Ascending aorta (tissue), 2 donors: ENCODE results near the gene PRKG2. TPM values are rescaled to one million over a fixed set of nuclear protein-coding genes. Genes with fewer than 3 reads are reported as not detected.

Experiments used
- DNase-seq, 2 donors: peaks; one replicate each; pipeline ENCODE4 v3.0.0-alpha.2; 2019; ENCODE audit warnings: low spot score in 2 of 2
- H3K27ac ChIP-seq, 2 donors: fragments of 200-600 bp; sonication (generic); one replicate each; pipeline ENCODE4 v1.5.1; 2016 to 2017; ENCODE audit warnings: mild to moderate bottlenecking in 1 of 2
- H3K27me3 ChIP-seq: fragments of 200-600 bp; sonication (generic); one replicate; pipeline ENCODE4 v1.5.1; 2017
- H3K36me3 ChIP-seq, 2 donors: fragments of 200-600 bp; sonication (generic); one replicate each; pipeline ENCODE4 v1.5.1; 2016
- H3K4me1 ChIP-seq, 2 donors: fragments of 200-600 bp; sonication (generic); one replicate each; pipeline ENCODE4 v1.5.1; 2016 to 2017; ENCODE audit warnings: mild to moderate bottlenecking in 1 of 2
- H3K4me3 ChIP-seq, 2 donors: fragments of 200-600 bp; sonication (generic); one replicate each; pipeline ENCODE4 v1.5.1; 2016 to 2017; ENCODE audit warnings: mild to moderate bottlenecking in 1 of 2
- H3K9me3 ChIP-seq, 2 donors: fragments of 200-600 bp; sonication (generic); one replicate each; pipeline ENCODE4 v1.5.1; 2016
- intact Hi-C: fragments of 100-400 bp; cut with DNase I; formaldehyde crosslinking; loops from one replicate; pipeline ENCODE4 v1.15.1; 2023
- total RNA-seq: library from RNA; depleted of rRNA; stranded (reverse); fragments of >200 nt; gene quantifications from one replicate; pipeline ENCODE4 v1.1.0, GENCODE V29; 2016
- TF ChIP-seq, protein P1 (sequence below), 3 experiments: fragments of 200-600 bp in 2 of 3; fragments of 450-650 bp in 1 of 3; sonication (generic) in 2 of 3; IDR thresholded peaks; one replicate each; pipeline ENCODE4 v1.5.1; 2016 to 2019; ENCODE audit warnings: antibody characterized with exemption in 3 of 3, mild to moderate bottlenecking in 1 of 3, moderate library complexity in 1 of 3

Gene PRKG2
- total RNA-seq, 1 donor from 2014 or later = not detected

DNA sequence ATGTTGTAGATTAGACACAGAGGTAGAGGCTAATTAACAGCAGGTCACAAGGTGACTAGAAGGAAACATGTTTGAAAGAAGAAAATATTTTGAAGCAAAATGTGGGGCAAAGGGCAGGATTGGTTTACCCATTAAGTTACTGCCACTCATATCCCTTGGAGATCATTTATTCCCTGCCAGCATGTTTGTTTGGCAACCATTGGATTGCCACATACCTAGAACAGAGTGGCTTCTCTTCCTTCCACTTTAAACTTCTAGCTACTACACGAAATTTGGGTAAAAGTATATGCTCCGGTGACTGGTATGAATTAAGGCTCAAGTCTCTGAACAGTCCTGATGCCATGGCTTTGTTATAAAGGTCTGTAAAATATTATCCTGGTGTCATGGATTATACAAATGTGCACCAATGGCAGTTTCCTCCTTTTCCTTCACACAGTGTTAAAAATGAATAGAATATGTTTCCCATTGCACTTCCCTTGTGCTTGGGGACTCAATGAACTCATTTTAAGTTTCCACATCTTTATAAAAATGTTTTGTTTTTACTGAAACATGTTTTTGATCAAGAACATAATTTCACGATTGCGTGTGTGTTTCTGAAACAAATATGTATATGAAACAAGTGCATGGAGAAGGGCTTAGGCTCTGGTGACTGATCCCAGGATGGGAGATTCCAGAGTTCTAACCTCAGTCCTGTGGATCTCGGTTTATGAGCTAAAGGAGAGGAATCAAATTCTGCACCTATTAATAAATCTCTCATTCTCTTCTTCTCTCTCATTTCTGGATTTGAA lies 172.2 kb downstream of the PRKG2 start:
- intact Hi-C loops = no loop called here
- Histone ChIP-seq H3K4me1 (no peaks in the 10 kb centered on the region), H3K27ac (no peak overlapping the region), H3K36me3 (no peaks in the 10 kb centered on the region), H3K9me3 (no peaks in the 10 kb centered on the region), H3K4me3 (no peak overlapping the region), H3K27me3 (no peaks in the 10 kb centered on the region)
- no peak for DNase-seq
- TF ChIP-seq, protein P1, sequence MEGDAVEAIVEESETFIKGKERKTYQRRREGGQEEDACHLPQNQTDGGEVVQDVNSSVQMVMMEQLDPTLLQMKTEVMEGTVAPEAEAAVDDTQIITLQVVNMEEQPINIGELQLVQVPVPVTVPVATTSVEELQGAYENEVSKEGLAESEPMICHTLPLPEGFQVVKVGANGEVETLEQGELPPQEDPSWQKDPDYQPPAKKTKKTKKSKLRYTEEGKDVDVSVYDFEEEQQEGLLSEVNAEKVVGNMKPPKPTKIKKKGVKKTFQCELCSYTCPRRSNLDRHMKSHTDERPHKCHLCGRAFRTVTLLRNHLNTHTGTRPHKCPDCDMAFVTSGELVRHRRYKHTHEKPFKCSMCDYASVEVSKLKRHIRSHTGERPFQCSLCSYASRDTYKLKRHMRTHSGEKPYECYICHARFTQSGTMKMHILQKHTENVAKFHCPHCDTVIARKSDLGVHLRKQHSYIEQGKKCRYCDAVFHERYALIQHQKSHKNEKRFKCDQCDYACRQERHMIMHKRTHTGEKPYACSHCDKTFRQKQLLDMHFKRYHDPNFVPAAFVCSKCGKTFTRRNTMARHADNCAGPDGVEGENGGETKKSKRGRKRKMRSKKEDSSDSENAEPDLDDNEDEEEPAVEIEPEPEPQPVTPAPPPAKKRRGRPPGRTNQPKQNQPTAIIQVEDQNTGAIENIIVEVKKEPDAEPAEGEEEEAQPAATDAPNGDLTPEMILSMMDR (IDR thresholded peaks at IDR 0.05) = no peak

DNA sequence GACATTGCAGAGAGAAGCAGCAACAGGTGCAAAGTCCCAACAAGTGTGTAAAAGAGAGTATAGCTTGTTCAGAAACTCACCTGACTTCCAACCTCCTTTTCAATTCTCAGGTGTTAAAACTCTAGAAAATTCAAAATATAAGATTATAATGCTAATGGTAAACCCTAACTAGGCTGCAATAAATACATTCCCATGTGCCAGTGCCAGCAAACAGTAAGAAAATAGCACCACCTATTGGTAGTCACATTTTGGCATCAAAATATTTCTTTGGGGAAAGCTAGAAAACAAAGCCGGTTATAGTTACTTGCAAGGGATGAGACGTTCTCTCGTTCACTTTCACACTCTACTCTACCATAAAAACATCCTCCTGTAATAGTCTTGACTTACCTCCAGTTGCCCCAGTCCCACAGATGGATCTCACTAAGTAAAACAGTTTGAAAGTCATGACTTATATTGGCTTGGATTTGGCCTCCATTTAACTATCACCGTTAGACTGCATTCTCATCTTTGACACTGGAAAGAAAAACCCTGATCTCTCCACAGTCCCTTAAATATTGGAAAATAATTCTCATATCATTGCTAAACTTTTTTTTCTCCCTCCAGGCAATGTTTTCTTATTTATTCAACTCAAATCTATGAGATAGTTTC lies 174.9 kb downstream of the PRKG2 start:
- TF ChIP-seq, protein P1 (IDR thresholded peaks at IDR 0.05) = peak in 2 of 3 experiments; percentile 12 to 29
- Histone ChIP-seq H3K36me3 (no peaks in the 10 kb centered on the region), H3K27me3 (no peaks in the 10 kb centered on the region), H3K9me3 (no peaks in the 10 kb centered on the region), H3K4me1 (no peaks in the 10 kb centered on the region), H3K27ac (no peak overlapping the region), H3K4me3 (no peak overlapping the region)
- no peak for DNase-seq
- intact Hi-C loops = no loop called here

DNA sequence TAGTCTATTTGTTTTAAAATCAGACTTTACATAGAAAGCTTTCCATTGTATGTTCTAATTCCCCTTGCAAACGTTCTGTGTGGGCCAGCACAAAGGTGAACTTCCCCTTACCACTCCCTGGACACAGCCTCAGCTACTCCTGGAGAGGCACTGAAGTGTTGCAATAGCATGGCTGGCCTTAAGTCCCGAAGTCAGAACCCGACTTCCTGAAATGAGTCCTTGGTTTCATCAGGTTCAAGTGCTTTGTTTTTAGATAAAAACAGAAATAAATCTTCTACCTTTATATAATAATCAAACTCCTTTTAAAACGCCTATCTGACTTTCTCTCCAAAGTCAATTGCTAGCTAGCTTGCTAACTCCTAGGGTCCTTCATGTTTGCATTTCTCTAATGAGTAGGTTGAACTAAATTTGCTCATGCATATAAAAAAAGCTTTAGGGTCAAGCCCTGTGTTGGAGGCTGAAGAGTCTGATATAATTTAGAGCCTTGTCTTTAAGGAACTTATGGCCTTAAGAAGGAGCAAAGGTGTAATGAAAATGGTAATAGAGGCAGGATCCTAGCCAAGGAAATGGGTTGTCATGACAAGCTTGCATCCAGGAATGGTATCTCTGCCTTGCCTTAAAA lies 175.6 kb downstream of the PRKG2 start:
- Histone ChIP-seq H3K27me3 (no peaks in the 10 kb centered on the region), H3K27ac (no peak overlapping the region), H3K36me3 (no peaks in the 10 kb centered on the region), H3K9me3 (no peaks in the 10 kb centered on the region), H3K4me1 (no peaks in the 10 kb centered on the region), H3K4me3 (no peak overlapping the region)
- DNase-seq = no peak
- intact Hi-C loops = no loop called here
- TF ChIP-seq, protein P1 (IDR thresholded peaks at IDR 0.05) = no peak

DNA sequence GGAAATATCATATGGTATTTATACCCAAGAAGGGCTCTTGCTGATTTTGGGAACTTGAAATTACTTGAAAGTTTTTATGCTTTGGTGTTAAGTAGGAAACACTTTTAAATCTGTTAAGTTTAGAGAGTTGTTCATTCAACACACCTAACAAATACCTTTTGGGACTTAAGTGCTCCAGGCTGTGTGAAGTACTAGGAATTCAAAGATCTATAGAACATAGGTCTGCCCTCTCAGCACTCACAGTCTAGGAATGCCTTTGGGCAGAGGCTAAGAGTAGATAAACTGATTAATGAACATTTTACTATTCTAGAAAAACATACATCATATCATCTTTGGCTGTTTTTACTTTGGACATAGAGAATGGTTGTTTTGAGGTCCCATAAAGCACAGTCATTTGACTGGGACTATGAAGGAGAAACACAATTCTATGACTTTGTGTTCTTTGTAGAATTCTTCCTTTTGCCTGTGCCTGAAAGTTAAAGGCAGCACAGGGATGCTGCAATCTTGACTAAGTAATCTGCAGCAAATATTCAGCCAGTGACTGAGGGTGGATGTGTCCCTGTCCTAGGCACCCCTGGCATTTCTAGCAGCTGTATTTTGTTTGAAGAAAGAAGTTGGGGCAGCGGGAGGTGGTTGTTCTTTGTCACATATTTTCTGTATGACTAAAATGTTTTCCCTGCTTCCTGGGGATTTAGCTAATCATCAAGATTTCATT lies 176.2 kb downstream of the PRKG2 start:
- no peaks in the 10 kb centered on the region for H3K9me3 ChIP-seq
- H3K27me3 ChIP-seq = no peaks in the 10 kb centered on the region
- no peaks in the 10 kb centered on the region for H3K4me1 ChIP-seq
- intact Hi-C loops = no loop called here
- DNase-seq = no peak
- no peaks in the 10 kb centered on the region for H3K36me3 ChIP-seq
- TF ChIP-seq, protein P1 (IDR thresholded peaks at IDR 0.05) = no peak
- H3K27ac ChIP-seq = no peak overlapping the region
- H3K4me3 ChIP-seq = no peak overlapping the region

Other genes with a start within 250 kb of the PRKG2 start
- gene BMP3, start 184.5 kb downstream of the PRKG2 start, total RNA-seq = not detected